OCI-LY3 (cell line): ENCODE measurements around the gene SATB2.

Experiments
- H2AFZ ChIP-seq: fragments of 200-600, 300-600 bp; shearing (Covaris generic); 2 replicates; pipeline ENCODE4 v1.6.0; 2014; ENCODE audit warnings: antibody characterized with exemption, low read depth, low read length
- H3K27ac ChIP-seq: fragments of 200-600, 300-600 bp; sonication (generic); 2 replicates; pipeline ENCODE4 v1.5.1; 2014; ENCODE audit warnings: mild to moderate bottlenecking, low read length, moderate library complexity, mixed read lengths
- H3K27me3 ChIP-seq: fragments of 200-600, 300-600 bp; sonication (generic); 2 replicates; pipeline ENCODE4 v1.6.1; 2014; ENCODE audit warnings: low read depth, low read length, mixed read lengths
- H3K36me3 ChIP-seq: fragments of 200-600, 300-600 bp; sonication (generic); replicated peaks from 2 replicates; pipeline ENCODE3; 2014; ENCODE audit warnings: low read depth, low read length, mixed read lengths
- H3K4me1 ChIP-seq: fragments of 300-600, 200-600 bp; sonication (generic); 2 replicates; pipeline ENCODE4 v1.6.1; 2014; ENCODE audit warnings: low read length, mixed read lengths
- H3K4me2 ChIP-seq: fragments of 200-600, 300-600 bp; sonication (generic); 2 replicates; pipeline ENCODE4 v1.6.1; 2014; ENCODE audit warnings: low read length, mixed read lengths
- H3K4me3 ChIP-seq: fragments of 300-600, 200-600 bp; sonication (generic); 2 replicates; pipeline ENCODE4 v1.5.1; 2014; ENCODE audit warnings: antibody characterized with exemption, mild to moderate bottlenecking, low read length, moderate library complexity
- H3K79me2 ChIP-seq: fragments of 300-600, 200-600 bp; shearing (Covaris generic); 2 replicates; pipeline ENCODE4 v1.6.1; 2014; ENCODE audit warnings: mild to moderate bottlenecking, low read length, mixed read lengths
- H3K9ac ChIP-seq: fragments of 300-600, 200-600 bp; shearing (Covaris generic); 2 replicates; pipeline ENCODE4 v1.6.0; 2014; ENCODE audit warnings: mild to moderate bottlenecking, low read length, moderate library complexity
- H3K9me3 ChIP-seq: fragments of 200-600, 300-600 bp; shearing (Covaris generic); 2 replicates; pipeline ENCODE4 v1.6.1; 2014; ENCODE audit warnings: low read length, mixed read lengths; ENCODE audit not compliant: insufficient read depth
- H4K20me1 ChIP-seq: fragments of 200-600, 300-600 bp; sonication (generic); 2 replicates; pipeline ENCODE4 v1.6.1; 2016; ENCODE audit warnings: low read length, mixed read lengths; ENCODE audit not compliant: insufficient read depth
- CTCF ChIP-seq: fragments of 200-600, 300-600 bp; sonication (generic); IDR thresholded peaks from 2 replicates; pipeline ENCODE4 v1.5.1; 2014; ENCODE audit warnings: antibody characterized with exemption, low read length, low read depth
- EZH2phosphoT487 ChIP-seq: fragments of 200-600 bp; shearing (Covaris generic); IDR thresholded peaks from 2 replicates; pipeline ENCODE4 v1.6.1; 2018; ENCODE audit warnings: antibody characterized with exemption, mixed run types, low read depth

SATB2 gene

GRCh38 chr2:199465988-199466691, 8.4 kb upstream of the SATB2 start:
- Histone ChIP-seq H3K4me2 (no peak overlapping the region), H3K4me1 (no peaks in the 10 kb centered on the region), H3K27ac (no peak overlapping the region), H3K36me3 (no peaks in the 10 kb centered on the region), H3K4me3 (no peak overlapping the region), H3K79me2 (no peaks in the 10 kb centered on the region), H3K27me3 (no peaks in the 10 kb centered on the region), H2AFZ (no peak overlapping the region), H3K9ac (no peak overlapping the region), H3K9me3 (no peaks in the 10 kb centered on the region), H4K20me1 (no peaks in the 10 kb centered on the region)
- TF ChIP-seq CTCF, result no peak
- TF ChIP-seq EZH2phosphoT487, result no peak

- H3K36me3 ChIP-seq, result no peaks in the 10 kb centered on the region
- TF ChIP-seq EZH2phosphoT487, result no peak
- no peak for TF ChIP-seq CTCF
- no peaks in the 10 kb centered on the region for H3K79me2 ChIP-seq
- no peak overlapping the region for H3K27ac ChIP-seq
- no peak overlapping the region for H3K9ac ChIP-seq
- no peaks in the 10 kb centered on the region for H3K9me3 ChIP-seq
- H3K4me1 ChIP-seq, result 0 out of 2 replicates have a peak, but pooled peaks cover 1% of the 10 kb centered on the region
- no peak overlapping the region for H2AFZ ChIP-seq
- no peak overlapping the region for H3K4me3 ChIP-seq
- H3K27me3 ChIP-seq, result no peaks in the 10 kb centered on the region
- H3K4me2 ChIP-seq, result no peak overlapping the region
- no peaks in the 10 kb centered on the region for H4K20me1 ChIP-seq
Observed at GRCh38 chr2:199465390-199465789, 7.7 kb upstream of the SATB2 start.

GRCh38 chr2:199464606-199465352, 7.0 kb upstream of the SATB2 start:
- Histone ChIP-seq H3K9ac (no peak overlapping the region), H3K36me3 (no peaks in the 10 kb centered on the region), H3K27me3 (no peaks in the 10 kb centered on the region), H3K4me2 (no peak overlapping the region), H2AFZ (no peak overlapping the region), H3K27ac (no peak overlapping the region), H3K4me1 (0 out of 2 replicates have a peak, but pooled peaks cover 3% of the 10 kb centered on the region), H3K79me2 (no peaks in the 10 kb centered on the region), H3K4me3 (no peak overlapping the region), H3K9me3 (no peaks in the 10 kb centered on the region), H4K20me1 (no peaks in the 10 kb centered on the region)
- no peak for TF ChIP-seq EZH2phosphoT487
- no peak for TF ChIP-seq CTCF

DNA sequence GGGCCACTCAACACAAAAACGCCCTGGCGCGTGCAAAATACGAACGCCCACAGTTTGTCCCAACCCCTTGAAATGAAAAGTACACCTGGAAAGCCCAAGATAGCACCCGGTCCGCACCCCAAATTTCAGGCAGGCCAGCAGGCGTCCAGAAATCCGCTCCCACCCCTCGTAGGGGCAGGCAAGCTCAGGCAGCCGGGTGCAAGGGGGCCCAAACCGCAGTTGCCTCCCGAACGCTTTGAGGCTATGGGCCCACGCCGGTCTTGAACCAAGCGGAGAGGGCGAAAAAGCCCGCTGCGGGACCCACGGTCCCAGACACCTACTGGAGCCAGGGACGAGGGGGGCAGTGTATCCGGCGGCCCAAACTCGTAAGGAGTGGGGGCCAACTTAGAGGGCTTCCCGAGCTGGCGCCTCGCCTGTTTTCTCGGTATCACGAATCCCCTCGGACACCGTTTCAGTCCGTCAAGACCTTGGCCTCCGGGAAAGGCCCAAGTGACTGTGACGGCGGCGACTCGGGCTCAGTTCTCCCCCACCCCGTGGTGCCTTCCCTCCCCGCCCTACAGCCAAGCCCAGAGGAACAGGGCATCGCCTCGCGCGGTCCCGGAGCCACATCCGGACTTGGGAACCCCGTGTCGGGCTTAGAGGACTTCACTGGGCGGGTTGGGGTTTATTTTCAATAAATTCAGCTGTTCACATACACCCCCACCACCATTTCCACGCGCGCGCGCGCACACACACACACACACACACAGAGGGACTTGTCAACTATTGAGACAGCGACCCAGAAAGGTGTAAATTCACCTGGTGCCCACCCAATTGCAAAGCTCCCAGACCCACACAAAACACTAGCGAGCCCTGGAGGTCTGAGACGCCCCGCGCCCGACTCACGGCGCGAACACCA, 6.2 kb upstream of the SATB2 start:
- H2AFZ ChIP-seq, result no peak overlapping the region
- H3K27me3 ChIP-seq, result no peaks in the 10 kb centered on the region

More for the DNA sequence above, 6.2 kb upstream of the SATB2 start:
- Histone ChIP-seq H3K36me3 (no peaks in the 10 kb centered on the region), H3K4me1 (0 out of 2 replicates have a peak, but pooled peaks cover 3% of the 10 kb centered on the region), H4K20me1 (no peaks in the 10 kb centered on the region), H3K4me2 (no peak overlapping the region), H3K79me2 (no peaks in the 10 kb centered on the region), H3K27ac (no peak overlapping the region), H3K9ac (no peak overlapping the region), H3K9me3 (no peaks in the 10 kb centered on the region), H3K4me3 (no peak overlapping the region)
- TF ChIP-seq EZH2phosphoT487 (no peak), CTCF (no peak)
